Hypothalamus (tissue), 51 donors: ENCODE results near the gene TFPI.

Source experiments
- DNase-seq, 51 donors: peaks; one replicate each; lab custom pipeline; 2025; lab: John Stamatoyannopoulos, UW

TFPI gene

DNA sequence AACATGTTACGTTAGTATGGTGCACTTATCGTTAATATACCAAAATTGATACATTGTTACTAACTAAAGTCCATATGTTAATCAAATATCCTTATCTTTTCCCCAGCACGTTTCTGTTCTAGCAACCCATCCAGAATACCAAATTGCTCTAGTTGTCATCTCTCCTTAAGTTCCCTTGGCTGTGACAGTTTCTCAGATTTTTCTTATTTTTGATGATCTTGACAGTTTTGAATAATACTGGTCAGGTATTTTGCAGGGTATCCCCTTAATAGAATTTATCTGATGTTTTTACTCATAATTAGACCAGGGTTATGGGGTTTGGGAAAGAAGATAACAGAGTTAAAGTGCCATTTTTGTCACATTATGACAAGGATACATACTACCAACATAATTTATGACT, 47.8 kb downstream of the TFPI start:
- no peak for DNase-seq

DNA sequence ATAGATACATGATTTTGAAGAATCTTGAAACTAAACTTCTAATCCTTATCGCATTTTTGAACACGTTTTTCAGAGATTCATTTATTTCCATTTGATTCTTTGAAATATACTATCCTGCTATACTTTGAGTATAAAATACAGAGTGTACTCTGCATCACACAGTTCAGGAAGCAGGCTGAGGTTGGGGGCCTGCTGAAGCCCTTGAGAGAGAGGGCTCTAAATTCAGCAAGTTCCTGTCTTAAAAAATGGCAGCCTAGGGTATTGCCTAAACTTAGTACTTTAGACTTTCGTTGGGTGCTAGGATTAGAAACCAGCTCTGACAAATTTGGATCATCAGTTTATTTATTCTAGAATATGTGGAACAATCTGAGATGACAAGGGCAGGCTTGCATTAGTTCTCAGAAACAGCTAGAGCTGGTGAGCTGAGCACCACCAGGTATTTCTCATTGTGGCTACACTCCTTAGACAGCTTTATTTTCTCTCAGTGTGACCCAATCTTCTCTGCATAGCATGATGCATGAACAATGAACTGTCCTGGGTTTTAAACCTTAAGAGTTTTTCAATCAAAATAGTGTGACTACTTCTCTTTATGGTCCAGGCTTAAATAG, 49.1 kb downstream of the TFPI start:
- no peak for DNase-seq

DNA sequence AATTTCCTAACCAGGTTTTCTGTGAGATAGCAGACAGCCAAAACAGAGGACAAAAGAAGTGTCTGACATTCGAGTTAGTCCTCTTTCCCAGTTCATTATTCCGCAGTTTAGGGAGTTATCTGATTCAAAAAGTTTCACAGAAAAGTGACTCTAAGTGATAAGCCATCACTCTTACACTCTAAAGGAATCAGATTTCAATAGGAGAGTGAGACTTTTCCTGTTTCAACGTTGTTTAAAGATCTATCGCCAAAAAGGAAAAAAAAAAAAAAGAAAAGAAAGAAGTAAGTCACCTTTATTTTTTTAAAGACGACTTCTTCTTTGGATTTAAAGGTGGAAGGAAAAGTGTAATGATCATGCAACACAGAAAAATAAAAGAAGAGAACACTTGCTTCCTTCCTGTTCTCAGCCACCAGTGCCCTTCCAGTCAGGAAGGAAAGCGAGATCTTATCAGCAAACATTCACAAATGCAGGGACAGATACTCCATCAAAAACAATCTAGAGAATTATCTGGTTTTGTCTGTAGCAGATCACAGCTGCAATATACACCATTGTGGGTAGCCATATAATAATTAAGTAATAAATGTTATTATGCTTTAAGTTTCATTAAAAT, 49.8 kb downstream of the TFPI start:
- DNase-seq: no peak

DNA sequence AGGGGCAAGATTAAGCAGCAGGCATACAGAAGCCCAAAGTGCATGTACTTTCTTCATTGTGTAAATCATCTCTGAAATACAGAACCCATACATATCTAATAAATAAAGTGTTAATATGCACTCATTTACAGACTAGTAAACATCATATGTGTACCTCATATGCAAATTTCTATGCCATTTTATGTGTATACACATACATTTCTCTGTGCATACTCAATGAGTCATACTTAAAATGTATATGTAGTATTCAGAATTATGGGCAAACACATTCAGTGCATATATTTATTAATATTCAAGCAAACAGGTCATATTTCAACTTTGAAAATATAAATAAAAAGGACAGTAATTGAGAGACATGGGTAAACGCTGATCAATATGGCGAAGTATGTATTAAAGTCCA, 50.5 kb downstream of the TFPI start:
- DNase-seq: no peak

DNA sequence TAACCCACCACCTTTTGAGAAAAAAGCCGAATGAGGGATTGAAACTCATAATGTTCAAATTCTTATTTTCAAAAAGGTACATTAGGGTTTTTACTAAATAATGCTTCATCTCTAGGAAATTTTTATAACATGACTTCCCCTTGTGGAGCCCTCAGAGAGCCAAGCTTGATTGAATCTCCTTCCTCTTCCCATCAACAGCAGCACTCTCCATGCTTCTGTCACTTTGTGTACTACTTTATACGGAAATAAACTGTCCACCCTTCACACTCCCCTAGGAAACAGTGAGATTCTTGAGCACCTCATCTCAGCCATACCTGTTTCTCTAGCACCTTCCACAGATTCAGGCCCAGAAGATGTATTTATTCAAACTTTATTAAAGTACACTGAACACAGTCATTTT, 51.8 kb downstream of the TFPI start:
- no peak for DNase-seq

DNA sequence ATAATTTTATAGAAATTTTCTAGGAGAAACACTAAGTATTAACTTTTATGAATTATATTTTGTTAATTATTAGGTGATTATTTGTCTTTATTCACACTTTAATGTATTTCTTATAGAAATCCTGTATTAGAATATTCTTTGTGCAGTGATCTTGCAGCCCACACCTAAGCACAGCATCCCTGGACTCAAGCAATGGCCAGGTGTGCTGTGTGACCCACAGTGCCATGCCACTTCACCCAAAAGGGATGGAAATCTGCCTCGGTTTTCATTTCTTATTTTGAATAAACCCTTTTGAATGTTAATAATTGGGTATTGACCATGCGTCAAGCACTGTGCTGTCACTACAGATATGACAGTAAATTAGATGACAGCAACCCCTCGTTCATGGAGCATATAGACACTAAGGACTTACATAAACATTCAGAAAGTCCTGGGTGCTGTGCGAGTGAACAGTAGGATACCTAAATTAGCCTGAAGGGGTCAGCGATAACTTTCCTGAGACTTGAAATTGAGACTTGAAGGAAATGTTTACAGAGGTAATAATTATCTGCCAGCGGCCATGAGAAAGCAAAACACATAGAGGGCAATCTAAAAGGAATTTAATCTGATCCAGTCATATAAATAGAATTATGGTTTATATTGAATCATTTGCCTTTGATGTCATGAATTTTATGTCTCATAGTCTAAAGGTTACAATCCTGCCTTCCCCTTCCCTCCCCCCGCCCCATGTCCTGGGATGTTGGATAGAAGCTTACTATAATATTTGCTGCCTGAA, 53.5 kb downstream of the TFPI start:
- no peak for DNase-seq

DNA sequence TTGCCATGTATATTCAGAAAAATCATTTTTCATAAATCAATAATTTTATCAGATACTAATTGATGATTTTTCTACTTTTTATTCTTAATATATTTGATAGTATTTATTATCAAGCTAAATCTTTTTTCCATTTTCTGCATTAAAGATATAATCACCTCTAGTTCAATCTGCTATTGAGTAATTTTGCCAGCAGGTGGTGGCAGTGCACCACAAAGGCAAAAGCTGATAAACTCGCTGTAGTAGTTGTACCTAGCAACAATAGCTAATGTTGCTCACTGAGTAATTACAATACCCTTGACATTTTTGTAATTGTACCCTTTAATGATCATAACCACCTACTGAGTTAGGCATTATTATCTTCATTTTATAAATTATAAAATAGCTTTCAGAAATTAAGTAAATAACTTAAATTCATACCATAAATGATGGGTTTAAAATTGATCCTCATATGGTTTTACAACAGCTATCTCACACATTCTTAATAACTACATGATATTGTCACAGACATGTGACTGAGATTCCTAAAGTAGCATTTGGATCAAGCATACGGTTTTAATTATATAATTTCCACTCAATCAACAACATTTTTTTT, 54.2 kb downstream of the TFPI start:
- DNase-seq: peak in 23 of 51 donors; percentile 1 to 63 (median 15)

DNA sequence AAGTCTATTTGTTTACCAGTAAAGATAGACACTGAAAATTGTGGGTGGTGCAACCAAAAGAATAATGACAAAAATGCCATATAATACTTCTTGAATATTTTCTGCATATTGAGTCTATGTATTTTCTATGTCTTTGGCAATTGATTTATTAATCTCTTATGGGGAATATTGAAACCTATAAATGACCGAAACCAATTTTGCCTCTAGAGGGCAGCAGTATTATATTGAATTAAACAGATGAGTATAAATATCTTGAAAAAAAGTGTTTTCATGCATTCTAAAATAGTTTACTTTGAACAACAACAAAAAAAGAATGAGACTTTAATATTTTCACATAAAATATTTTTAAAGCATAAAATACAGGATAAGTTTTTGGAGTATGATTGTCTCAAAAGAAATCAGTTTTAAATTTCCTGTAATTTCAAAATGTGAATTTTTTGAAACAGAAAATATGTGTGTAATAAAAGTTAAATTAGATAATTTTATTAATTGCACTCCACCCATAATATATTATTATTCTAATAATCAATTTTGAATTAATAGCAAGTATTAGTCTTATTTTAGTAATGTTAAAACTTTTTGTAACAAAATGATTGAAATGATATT, 56.3 kb downstream of the TFPI start:
- DNase-seq: no peak

DNA sequence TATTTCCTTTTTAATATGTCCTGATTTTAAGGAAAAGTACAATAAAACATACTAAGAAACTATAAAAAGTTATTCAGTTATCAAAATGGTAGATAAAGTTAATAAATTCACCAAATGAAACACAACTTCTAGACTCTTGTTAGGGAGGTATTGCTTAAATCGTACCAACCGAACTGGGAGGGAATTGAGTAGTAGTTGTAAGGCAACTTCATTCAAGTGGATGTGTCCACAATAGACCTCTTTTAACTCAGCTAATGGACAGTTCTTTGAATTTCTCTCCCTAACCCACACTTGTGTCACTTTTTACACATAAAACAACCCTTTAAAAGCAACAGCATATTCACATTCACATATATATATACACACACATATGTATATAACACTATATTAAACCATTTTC, 57.1 kb downstream of the TFPI start:
- DNase-seq: no peak

DNA sequence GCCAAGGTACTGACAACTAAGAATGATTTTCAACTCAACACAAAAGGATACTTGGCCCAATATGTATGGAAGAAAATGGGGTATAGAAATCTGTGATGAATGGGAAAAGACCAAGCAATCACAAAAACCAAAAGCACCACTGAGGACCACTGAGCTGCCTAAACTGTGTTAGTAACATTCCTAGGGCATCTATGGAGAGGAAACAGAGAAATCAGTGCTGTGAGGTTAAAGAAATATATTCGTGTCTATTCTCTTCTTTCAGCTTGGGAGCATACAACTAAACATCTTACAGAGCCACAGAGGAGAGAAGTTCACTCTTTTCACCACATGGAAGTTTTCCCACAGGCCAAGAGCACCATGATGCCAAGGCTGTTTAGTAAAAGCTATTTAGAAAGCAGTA, 58.9 kb downstream of the TFPI start:
- peak in 2 of 51 donors; percentile 1 to 4 for DNase-seq

DNA sequence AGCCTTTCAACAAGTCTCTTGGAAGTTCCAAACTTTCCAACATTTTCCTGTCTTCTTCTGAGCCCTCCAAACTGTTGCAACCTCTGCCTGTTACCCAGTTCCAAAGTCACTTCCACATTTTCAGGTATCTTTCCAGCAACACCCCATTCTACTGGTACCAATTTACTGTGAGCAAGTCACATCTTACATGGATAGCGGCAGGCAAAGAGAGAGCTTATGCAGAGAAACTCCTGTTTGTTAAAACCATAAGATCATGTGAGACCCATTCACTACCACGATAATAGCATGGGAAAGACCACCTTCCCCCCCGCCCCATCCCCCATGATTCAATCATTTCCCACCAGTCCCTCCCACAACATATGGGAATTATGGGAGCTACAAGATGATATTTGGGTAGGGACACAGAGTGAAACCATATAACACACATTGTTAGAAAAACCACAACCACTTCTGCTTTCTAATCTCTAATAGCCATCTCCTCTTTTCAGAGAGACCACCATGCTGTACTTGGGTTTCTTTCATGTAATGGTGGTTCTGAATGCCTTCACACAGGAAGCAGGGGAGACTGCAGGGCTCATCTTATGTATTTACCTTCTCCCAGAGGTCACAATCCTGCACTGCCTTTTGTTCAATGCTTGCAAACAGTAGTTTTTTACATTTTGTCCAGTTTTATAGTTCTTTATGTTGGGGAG, 60.2 kb downstream of the TFPI start:
- no peak for DNase-seq

DNA sequence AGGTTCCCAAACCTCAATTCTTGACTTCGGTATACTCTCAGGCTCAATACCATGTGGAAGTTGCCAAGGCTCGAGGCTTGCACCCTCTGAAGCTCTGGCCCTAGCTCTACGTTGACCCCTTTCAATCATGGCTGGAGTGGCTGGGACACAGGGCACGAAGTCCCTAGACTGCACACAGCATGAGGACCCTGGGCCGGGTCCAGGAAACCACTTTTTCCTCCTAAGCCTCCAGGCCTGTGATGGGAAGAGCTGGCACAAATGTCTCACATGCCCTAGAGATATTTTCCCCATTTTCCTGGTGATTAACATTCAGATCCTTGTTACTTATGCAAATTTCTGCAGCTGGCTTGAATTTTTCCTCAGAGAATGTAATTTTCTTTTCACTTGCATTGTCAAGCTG, 61.1 kb downstream of the TFPI start:
- no peak for DNase-seq

DNA sequence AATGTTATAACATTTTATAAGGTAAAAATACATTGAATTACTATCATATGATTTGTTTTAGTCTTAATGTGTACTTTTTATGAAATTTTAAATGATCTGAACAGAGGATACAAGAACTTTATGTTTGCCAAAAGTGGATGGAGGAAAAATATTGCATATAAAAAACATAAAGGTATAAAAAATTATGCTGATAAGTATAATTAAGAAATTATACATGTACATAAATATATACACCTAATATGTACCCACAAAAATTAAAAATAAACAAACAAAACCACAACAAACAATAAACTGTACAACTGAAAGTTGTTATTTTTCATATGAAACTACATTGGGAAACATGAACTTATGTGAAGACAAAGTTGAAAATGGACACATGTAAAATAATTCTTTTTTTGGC, 68.0 kb downstream of the TFPI start:
- no peak for DNase-seq

DNA sequence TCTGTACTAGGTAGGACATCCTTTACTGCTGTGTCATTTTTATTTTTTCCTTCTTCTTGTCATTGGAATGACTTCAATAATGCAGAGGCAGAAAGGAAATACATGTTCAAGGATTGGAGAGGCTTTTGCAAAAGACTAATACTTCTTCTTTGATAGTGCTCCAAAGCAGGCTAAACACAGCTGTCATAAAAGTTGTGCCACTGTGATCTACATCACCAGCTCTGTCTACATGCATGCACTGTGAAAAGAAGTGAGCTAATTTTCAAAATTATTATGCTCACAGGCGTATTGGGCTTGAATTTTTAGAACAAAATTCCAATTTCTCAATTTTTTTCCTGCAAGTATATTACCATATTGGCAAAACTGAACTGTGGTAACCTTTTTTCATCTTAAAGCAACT, 68.7 kb downstream of the TFPI start:
- DNase-seq: no peak

DNA sequence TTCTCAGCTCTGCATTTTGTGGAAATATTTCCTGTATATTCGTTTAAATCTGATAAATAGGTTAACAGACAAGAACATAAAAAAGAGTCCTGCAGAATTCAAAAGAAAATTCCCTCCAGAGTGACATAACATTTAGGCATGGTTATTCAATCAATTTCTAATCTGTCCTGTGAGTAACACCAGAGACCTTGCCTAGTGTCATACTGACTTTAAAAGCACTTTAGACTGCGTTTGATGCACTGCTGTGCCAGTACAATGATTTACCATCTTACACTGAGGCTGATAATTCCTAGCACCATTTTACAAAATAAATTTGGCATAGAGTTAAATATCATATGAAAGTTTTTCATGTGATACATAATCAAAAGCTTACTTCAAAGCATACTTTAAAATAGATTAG, 70.7 kb downstream of the TFPI start:
- no peak for DNase-seq

DNA sequence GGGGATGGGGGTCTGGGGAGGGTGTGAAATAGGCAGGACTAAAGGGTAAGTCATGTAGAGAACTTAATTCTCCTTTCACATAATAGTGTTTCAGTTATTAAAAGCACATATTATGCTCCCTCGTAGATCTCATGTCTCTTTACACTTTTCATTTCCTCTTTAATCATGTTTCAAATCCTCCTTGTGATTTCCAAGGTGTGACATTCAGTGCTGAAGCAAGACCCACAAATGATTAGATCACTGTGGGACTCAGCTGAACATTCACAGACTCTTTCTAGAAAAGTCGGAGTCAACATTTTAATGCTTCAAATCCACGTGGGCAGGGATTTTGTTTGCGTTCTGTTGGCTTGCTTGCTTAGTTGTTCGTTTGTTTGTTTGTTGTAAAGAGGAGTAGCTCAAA, 71.4 kb downstream of the TFPI start:
- DNase-seq: no peak

DNA sequence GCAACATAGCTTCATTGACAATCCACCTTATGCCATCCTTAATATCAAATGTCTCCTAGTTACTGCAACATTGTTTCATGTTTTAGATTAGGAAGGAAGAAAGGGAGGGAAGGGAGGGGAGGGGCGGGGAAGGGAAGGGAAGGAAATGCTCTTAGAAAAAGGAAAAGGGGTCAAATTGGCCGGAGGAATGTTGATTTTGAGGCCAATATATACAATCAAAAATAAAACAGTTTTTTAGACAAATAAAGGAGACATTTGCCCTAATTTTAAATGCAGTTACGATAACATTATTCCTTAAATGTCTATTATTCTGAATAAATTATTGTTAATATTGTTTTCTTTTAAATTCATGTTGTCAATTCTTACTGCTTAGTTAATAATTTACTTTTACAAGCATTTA, 72.7 kb downstream of the TFPI start:
- DNase-seq: no peak

DNA sequence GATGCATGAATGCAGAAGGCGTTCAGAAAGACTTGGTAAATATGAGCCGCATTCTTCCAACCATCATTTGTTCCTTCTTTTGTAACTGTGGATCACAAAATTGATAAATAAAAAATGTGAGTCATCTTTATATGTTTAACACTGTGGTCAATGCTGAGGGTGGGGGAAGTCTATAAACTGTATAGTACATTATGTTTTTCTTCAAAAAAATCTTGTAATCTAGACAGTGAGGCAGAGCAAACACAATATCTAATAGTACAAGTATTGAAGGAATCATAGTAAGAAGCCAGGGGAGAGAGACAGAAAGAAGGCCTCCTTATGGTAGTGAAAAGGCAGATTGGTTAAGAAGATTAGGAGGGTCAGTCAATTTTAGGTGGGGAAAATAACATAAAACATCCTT, 75.5 kb downstream of the TFPI start:
- no peak for DNase-seq

DNA sequence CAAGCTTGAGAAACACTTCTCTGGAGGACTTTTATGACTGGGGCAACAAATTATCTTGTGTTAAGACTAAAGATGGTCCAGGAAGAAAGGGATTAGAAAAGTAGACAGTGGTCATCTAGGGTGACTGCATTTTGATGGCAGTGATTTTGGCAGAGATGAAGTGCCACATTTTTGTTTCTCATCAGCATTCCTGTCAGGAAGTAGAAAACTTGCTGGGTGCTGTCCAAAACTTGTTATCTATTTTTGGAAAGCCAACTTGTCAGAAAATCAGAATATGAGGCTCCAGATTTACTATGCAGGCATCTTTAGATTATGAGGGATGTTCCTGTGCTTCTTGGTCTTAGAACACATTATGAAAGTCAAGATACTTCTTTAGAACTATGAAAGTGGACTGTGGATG, 77.2 kb downstream of the TFPI start:
- DNase-seq: no peak

DNA sequence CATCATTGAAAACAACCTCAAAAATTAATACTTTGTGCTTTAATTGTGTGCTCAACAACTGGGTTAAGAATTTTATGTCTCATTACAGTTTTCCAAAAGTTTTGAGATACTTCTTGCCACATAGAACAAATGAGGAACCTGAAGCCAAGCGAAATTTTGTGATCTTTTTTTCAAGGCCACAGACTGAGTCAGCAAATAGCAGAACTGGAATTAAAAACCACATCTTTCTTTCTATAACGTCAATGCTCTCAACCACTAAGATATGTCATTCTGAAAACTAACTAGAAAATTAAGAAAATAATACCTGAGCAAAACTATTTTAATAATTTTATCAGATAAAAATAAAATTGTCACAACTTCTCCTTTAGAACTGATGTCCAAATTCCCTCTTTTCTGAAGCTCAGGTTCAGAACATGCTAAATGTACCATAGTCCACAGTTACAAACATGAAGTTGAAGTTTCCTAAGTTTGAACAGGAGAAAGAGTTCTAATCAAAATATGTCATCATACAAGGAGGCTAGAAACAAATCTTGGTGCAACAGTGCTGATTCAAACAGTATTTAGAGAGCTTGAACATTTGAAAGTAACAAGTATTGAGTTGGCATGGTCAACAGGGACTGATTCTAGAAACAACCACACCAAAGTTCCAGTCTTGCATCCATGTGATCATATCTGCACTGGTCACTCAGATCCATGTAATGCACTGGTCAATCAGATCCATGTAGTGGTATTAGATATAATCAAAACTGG, 78.6 kb downstream of the TFPI start:
- DNase-seq: no peak
